GM19238 (cell line): ENCODE data around the gene CCDC6.
A peak's percentile ranks its signal among the peaks of the same experiment; 100 is the strongest.
"Not testable (repeated sequence)": the region's sequence is repeated elsewhere in the genome, so short reads cannot be mapped to it uniquely, and the experiment has no call there.

ENCODE experiments used
- DNase-seq: peaks from one replicate; pipeline ENCODE4 v3.0.0; 2011; ENCODE audit warnings: low spot score; ENCODE audit not compliant: insufficient read length

The CCDC6 gene

GRCh38 chr10:59880971-59881510 lies 25.3 kb downstream of the CCDC6 start:
- DNase-seq, result peak; percentile 19

GRCh38 chr10:59880019-59880717 lies 26.2 kb downstream of the CCDC6 start:
- no peak for DNase-seq

- DNase-seq, result no peak
These were observed 26.9 kb downstream of the CCDC6 start for GRCh38 chr10:59879363-59879913.

- no peak for DNase-seq
These were observed 27.4 kb downstream of the CCDC6 start for GRCh38 chr10:59878915-59879314.

- no peak for DNase-seq
These were observed 28.1 kb downstream of the CCDC6 start for GRCh38 chr10:59878289-59878688.

- DNase-seq, result no peak
These were observed 29.1 kb downstream of the CCDC6 start for GRCh38 chr10:59877191-59877671.

- no peak for DNase-seq
These were observed 29.7 kb downstream of the CCDC6 start for GRCh38 chr10:59876695-59877094.

GRCh38 chr10:59876208-59876607 lies 30.1 kb downstream of the CCDC6 start:
- not testable (repeated sequence) for DNase-seq

GRCh38 chr10:59873896-59874295 lies 32.5 kb downstream of the CCDC6 start:
- no peak for DNase-seq

- DNase-seq, result no peak
These were observed 33.4 kb downstream of the CCDC6 start for GRCh38 chr10:59872892-59873463.

- DNase-seq, result no peak
These were observed 36.2 kb downstream of the CCDC6 start for GRCh38 chr10:59870152-59870551.

GRCh38 chr10:59869594-59869940 lies 36.8 kb downstream of the CCDC6 start:
- no peak for DNase-seq

- DNase-seq, result no peak
These were observed 37.4 kb downstream of the CCDC6 start for GRCh38 chr10:59868696-59869593.

- DNase-seq, result no peak
These were observed 38.8 kb downstream of the CCDC6 start for GRCh38 chr10:59867590-59867989.

GRCh38 chr10:59865101-59865500 lies 41.3 kb downstream of the CCDC6 start:
- no peak for DNase-seq

GRCh38 chr10:59864141-59864962 lies 42.0 kb downstream of the CCDC6 start:
- DNase-seq, result no peak

GRCh38 chr10:59859570-59859969 lies 46.8 kb downstream of the CCDC6 start:
- no peak for DNase-seq

GRCh38 chr10:59857921-59858320 lies 48.4 kb downstream of the CCDC6 start:
- DNase-seq, result no peak

GRCh38 chr10:59857049-59857448 lies 49.3 kb downstream of the CCDC6 start:
- DNase-seq, result no peak

- no peak for DNase-seq
These were observed 50.3 kb downstream of the CCDC6 start for GRCh38 chr10:59856104-59856503.

- DNase-seq, result no peak
These were observed 51.8 kb downstream of the CCDC6 start for GRCh38 chr10:59854571-59854970.
